ENCODE measurements around the gene PKP2. TPM values are rescaled to one million over a fixed set of nuclear protein-coding genes. Genes with fewer than 3 reads are reported as not detected.

The PKP2 gene
- total RNA-seq, 1 experiment from 2014 or later = 18.4 TPM

GRCh38 chr12:32876004-32876403 lies 20.6 kb downstream of the PKP2 start:
- Histone ChIP-seq H2AK5ac (ENCODE audit: insufficient read length, low read length) (no peak overlapping the region), H3K4me1 (ENCODE audit: insufficient read depth, low read length) (no peaks in the 10 kb centered on the region), H4K5ac (ENCODE audit: insufficient read length, low read depth, low read length) (no peak overlapping the region), H4K8ac (replicated peaks; ENCODE audit: insufficient read length, low read depth, low read length) (no peak overlapping the region), H2BK20ac (ENCODE audit: low read depth, low read length, poor library complexity, severe bottlenecking) (no peak overlapping the region), H2BK12ac (ENCODE audit: insufficient read length, low read depth, low read length) (no peak overlapping the region), H3K56ac (ENCODE audit: insufficient read length, low read depth, low read length) (no peak overlapping the region), H2BK15ac (ENCODE audit: low read depth, low read length) (no peak overlapping the region), H3K18ac (ENCODE audit: insufficient read length, low read depth, low read length) (no peak overlapping the region), H3T11ph (ENCODE audit: low read length) (no peak overlapping the region), H4K91ac (ENCODE audit: insufficient read length, low read depth, low read length) (no peak overlapping the region), H3K23ac (ENCODE audit: insufficient read length, low read depth, low read length) (no peak overlapping the region), H3K4me2 (ENCODE audit: insufficient read depth, insufficient read length, low read length) (no peak overlapping the region), H3K79me1 (ENCODE audit: insufficient read depth, low read depth, low read length, poor library complexity, severe bottlenecking) (peaks cover 6% of the 10 kb centered on the region), H2BK5ac (ENCODE audit: insufficient read length, low read length) (no peak overlapping the region), H3K9me3 (ENCODE audit: control insufficient read depth, low read depth, low read length) (no peaks in the 10 kb centered on the region), H2BK120ac (ENCODE audit: low read depth, low read length, poor library complexity, severe bottlenecking) (no peak overlapping the region), H3K9ac (ENCODE audit: extremely low read depth, insufficient read length, low read length) (no peak overlapping the region), H3K27ac (ENCODE audit: insufficient read length, low read depth, low read length) (no peak overlapping the region), H3K23me2 (ENCODE audit: insufficient read length, low read depth, low read length, poor library complexity, severe bottlenecking) (no peaks in the 10 kb centered on the region), H3K79me2 (ENCODE audit: insufficient read depth, low read length) (no peaks in the 10 kb centered on the region), H2AFZ (ENCODE audit: low read length) (no peak overlapping the region), H3K14ac (ENCODE audit: insufficient read depth, low read length) (no peak overlapping the region), H3K27me3 (ENCODE audit: insufficient read depth, low read length) (no peaks in the 10 kb centered on the region), H4K20me1 (ENCODE audit: control insufficient read depth, insufficient read depth, insufficient read length) (no peaks in the 10 kb centered on the region), H3K4ac (ENCODE audit: low read depth, low read length) (no peak overlapping the region)
- no peaks in the 10 kb centered on the region for H3K9me3 Mint-ChIP-seq
- H3K4me3 Mint-ChIP-seq = no peak overlapping the region
- no peaks in the 10 kb centered on the region for H3K27me3 Mint-ChIP-seq (ENCODE audit: low read depth)
- no peak for DNase-seq
- whole genome bisulfite sequencing (ENCODE audit: extremely low coverage, insufficient read length, low lambda C conversion rate) = no CpG with 5 or more reads among the region's 2 CpGs
- no peak for TF ChIP-seq CTCF (conservative IDR thresholded peaks at IDR 0.05)
- H3K4me1 Mint-ChIP-seq = peaks cover 8 to 14% of the 10 kb centered on the region in 2 experiments; a peak in 3 of 4 replicates
- H3K36me3 Mint-ChIP-seq (ENCODE audit: insufficient read depth in 1 of 3, low read depth in 3 of 3) = peaks cover 0 to 24% (median 5%) of the 10 kb centered on the region in 3 experiments; a peak in 5 of 7 replicates
- H3K27ac Mint-ChIP-seq = no peak overlapping the region
